ENCODE measurements around the gene PFDN2.
"Not testable (repeated sequence)": the region's sequence is repeated elsewhere in the genome, so short reads cannot be mapped to it uniquely, and the experiment has no call there.

Gene PFDN2

DNA sequence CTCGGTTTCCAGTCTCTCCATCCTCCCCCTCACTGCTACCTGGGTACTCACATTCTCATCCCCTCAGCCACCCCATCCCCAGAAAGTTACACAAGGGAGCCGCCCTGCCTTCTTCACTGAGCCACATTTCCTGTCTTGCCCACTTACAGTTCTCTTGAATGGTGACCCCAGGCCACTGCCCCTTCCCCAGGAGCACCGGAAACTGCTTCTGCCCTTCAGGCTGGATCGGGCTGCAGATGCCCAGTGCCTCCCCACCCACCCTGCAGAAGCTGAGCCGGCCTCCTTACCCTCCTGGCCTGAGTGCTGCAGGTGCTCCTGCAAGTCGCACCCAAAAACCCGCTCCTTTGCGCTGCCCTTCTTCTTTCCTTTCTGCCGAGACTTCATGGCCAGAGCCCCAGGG, 48.6 kb downstream of the PFDN2 start:
- in situ Hi-C loops (cut with HindIII; ENCODE audit: low pct_unique_long_range_greater_than_20kb, low sequenced_read_pairs): no loop called here
- DNase-seq (ENCODE audit: low read depth in 1 of 2, low spot score in 1 of 2): no peak
- TF ChIP-seq JUND (IDR thresholded peaks at IDR 0.05; ENCODE audit: low read depth): no peak

DNA sequence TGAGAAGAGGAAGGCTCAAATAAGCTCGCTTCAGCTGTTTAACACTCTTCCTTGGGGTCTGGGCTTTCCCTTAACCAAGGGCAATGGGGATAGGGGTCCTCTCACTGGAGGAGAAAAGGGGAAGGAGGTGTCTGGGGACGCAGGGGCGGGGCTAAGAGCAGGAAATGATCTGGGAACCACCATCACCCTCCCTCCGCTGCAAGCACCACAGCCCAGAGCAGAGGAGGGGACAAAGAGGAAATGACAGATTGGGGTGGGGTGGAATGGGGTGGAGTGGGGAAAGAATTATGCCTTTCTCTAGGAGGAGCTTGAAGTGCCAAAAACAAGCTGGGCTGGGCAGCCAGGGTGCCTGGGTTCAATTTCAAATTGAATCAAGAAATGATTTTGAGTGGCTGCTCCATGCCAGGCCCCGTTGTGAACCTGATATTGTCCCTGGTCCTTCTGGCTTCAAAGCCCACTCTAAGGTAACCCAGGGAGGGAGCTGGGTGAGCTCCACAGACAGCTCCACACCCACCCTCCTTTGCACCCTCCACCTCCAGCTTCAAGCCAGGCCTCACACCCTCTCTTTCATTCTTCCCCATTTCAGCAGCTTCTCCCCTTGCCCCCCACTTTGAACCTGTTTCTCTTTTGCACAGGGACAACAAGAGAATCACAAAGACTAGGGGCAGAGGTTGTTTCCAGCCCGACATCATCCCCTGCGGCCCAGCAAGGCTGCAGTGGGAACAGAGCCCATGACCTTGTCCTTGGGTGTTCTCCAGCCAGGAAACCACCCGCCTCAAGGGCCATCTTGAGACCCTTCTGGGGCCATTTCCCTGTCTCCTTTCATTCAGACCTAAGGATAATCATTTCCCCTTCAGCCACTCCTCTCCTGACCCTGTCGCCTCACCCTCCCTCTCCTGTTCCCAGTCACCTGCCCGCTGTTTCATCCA, 49.3 kb downstream of the PFDN2 start:
- TF ChIP-seq JUND (IDR thresholded peaks at IDR 0.05; ENCODE audit: low read depth): no peak
- no peak for DNase-seq (ENCODE audit: low read depth in 1 of 2, low spot score in 1 of 2)
- in situ Hi-C loops (cut with HindIII; ENCODE audit: low pct_unique_long_range_greater_than_20kb, low sequenced_read_pairs): no loop called here

DNA sequence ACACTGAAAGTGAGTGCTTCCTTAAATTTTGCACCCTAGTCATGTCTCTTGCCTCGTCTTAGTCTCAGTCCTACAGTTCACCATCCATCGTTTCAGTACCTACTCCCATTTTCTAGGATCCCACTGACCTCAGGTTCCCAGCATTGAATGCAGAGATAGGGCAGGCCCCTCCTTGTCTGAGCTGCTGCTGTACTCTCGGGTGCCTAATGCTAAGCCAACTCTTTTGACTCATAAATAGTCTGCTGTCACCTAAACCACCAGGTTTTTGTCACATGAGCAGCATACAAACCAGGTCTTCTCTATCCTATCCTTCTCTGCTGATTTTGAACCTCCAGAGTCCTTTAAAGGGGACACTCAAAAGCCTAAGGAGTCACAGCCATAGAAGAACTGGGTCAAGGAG, 51.1 kb downstream of the PFDN2 start:
- in situ Hi-C loops (cut with HindIII; ENCODE audit: low pct_unique_long_range_greater_than_20kb, low sequenced_read_pairs): no loop called here
- no peak for DNase-seq (ENCODE audit: low read depth in 1 of 2, low spot score in 1 of 2)

DNA sequence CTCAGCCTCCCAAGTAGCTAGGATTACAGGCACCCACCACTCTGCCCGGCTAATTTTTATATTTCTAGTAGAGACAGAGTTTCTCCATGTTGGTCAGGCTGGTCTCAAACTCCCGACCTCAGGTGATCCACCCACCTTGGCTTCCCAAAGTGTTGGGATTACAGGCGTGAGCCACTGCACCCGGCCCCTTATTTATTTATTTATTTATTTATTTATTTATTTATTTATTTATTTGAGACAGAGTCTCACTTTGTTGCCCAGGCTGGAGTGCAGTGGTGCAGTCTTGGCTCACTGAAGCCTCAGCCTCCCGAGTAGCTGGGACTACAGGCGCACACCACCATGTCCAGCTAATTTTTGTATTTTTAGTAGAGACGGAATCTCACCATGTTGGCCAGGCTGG, 52.2 kb downstream of the PFDN2 start:
- in situ Hi-C loops (cut with HindIII; ENCODE audit: low pct_unique_long_range_greater_than_20kb, low sequenced_read_pairs); DNase-seq (ENCODE audit: low read depth in 1 of 2, low spot score in 1 of 2): not testable (repeated sequence)

More for the DNA sequence above, 51.1 kb downstream of the PFDN2 start:
- TF ChIP-seq JUND (IDR thresholded peaks at IDR 0.05; ENCODE audit: low read depth): no peak

DNA sequence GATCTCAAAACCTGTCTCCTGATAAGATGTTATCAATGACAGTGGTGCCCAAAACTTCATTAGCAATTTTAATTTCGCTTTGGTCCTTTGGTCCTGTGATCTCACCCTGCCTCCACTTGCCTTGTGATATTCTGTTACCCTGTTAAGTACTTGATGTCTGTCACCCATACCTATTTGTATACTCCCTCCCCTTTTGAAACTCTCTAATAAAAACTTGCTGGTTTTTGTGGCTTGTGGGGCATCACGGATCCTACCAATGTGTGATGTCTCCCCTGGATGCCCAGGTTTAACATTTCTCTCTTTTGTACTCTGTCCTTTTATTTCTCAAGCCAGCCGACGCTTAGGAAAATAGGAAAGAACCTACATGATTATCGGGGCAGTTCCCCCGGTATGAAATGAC, 53.9 kb downstream of the PFDN2 start:
- in situ Hi-C loops (cut with HindIII; ENCODE audit: low pct_unique_long_range_greater_than_20kb, low sequenced_read_pairs); DNase-seq (ENCODE audit: low read depth in 1 of 2, low spot score in 1 of 2): not testable (repeated sequence)

DNA sequence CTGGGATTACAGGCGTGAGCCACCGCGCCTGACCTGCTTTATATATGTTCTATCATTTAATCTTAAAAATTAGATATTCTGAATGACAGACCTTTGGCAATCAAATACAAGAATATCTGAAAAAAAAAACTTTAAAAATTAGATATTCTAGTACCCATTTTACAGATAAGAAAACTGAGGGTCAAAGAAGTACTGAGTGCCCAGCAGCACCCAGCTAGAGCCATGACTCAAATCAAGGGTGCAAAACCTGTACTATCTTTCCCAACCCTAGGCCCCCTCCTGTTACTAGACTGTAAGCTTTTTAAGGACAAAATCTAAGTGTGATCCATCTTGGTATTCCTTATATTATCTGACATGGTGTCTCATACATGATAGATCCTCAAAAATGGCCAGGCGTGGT, 56.4 kb downstream of the PFDN2 start:
- no peak for TF ChIP-seq JUND (IDR thresholded peaks at IDR 0.05; ENCODE audit: low read depth)
- in situ Hi-C loops (cut with HindIII; ENCODE audit: low pct_unique_long_range_greater_than_20kb, low sequenced_read_pairs): no loop called here
- no peak for DNase-seq (ENCODE audit: low read depth in 1 of 2, low spot score in 1 of 2)

DNA sequence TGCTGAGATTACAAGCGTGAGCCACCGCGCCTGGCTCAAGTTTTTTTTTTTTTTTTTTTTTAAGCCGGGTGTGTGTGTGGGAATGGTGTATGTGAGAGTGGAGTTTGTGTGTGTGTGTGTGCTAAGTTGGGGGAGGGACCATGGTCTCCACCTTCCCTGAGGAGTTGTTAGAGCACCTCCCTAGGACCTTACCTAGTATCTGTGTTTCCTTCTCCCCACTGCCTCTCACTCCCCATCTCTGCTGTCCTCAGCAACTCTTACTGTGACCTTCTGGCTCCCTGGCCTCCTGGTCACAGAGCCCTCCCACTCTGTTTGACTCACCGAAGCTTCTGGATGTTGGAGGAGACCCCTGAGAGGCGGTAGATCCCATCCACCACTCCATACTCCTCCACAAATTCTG, 58.5 kb downstream of the PFDN2 start:
- no peak for TF ChIP-seq JUND (IDR thresholded peaks at IDR 0.05; ENCODE audit: low read depth)
- in situ Hi-C loops (cut with HindIII; ENCODE audit: low pct_unique_long_range_greater_than_20kb, low sequenced_read_pairs): no loop called here
- no peak for DNase-seq (ENCODE audit: low read depth in 1 of 2, low spot score in 1 of 2)

DNA sequence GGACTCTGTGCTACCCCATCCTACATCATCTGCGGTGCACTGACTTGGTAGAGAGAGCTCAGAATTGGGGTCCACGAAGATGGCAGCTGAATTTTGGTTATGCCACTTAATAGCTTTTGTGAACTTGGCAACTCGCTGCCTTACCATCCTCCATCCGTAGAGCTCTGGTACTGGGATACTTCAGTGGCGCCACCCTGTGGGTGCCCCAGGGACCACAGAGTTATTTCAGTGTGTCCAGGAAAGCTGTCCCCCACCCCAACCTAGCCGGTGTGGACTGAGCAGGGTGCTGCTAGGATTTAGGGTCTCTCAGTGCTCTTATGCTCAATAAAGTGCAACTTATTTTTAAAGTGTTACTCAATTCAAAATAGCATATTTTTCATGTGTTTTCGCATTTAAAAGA, 63.0 kb downstream of the PFDN2 start:
- in situ Hi-C loops (cut with HindIII; ENCODE audit: low pct_unique_long_range_greater_than_20kb, low sequenced_read_pairs): no loop called here
- no peak for TF ChIP-seq JUND (IDR thresholded peaks at IDR 0.05; ENCODE audit: low read depth)
- no peak for DNase-seq (ENCODE audit: low read depth in 1 of 2, low spot score in 1 of 2)

DNA sequence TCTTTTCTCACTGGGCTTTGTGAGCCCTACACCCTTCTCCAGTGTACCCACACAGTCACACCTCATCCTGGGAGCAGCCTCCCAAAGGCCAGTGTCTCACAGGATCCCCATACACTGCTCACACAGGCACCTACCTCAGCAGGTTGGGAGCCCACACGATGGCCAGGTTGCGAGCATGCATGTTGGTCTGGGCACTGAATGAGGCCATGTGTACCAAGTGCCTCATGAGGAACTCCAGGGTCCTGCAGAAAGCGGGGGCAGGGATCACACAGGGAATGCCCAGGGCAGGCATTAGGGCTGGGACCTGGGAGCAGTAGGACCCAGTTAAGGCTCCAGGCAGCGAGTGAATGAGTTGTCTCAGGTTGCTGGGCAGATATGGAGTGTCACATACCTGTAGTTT, 63.6 kb downstream of the PFDN2 start:
- in situ Hi-C loops (cut with HindIII; ENCODE audit: low pct_unique_long_range_greater_than_20kb, low sequenced_read_pairs): no loop called here
- no peak for DNase-seq (ENCODE audit: low read depth in 1 of 2, low spot score in 1 of 2)
- TF ChIP-seq JUND (IDR thresholded peaks at IDR 0.05; ENCODE audit: low read depth): no peak

DNA sequence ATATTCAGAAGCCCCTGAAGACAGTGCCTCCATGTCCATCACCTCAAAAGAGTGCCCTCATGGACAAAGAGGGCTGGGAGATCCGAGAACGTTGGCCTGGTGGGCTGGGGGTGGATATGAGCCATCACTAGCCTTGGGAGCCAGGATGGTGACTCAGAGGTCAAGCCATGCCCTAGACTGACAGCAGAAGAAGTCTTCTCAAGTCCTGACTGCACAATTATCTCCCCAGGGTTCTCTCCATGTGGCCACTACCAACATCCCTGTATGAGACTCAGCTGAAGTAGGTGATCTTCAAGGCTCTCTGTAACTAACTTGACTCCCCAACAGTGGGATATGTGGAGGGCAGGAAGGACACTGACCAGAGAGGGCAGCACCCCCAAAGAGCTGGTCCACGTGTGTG, 64.9 kb downstream of the PFDN2 start:
- in situ Hi-C loops (cut with HindIII; ENCODE audit: low pct_unique_long_range_greater_than_20kb, low sequenced_read_pairs): no loop called here
- DNase-seq (ENCODE audit: low read depth in 1 of 2, low spot score in 1 of 2): no peak
- no peak for TF ChIP-seq JUND (IDR thresholded peaks at IDR 0.05; ENCODE audit: low read depth)

DNA sequence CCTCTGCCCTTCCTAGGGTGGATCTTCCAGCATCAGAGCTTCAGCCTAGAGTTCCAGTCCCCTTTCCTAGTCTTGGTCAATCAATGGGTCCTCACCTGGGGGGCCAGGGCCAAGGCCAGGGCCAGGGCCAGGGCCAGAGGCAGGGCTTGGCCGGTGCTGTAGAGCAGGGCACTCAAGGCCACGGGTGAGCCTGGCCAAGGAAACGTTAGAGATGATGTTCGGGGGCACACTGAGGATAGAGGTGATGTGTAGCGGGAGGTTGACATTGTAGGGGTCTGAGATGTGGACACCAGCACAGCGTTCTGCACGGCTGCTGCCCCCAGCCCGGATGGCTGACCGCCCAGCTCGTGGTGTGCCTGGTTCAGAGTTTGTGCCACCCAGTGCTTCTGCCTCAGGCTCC, 66.6 kb downstream of the PFDN2 start:
- DNase-seq (ENCODE audit: low read depth in 1 of 2, low spot score in 1 of 2): no peak
- in situ Hi-C loops (cut with HindIII; ENCODE audit: low pct_unique_long_range_greater_than_20kb, low sequenced_read_pairs): no loop called here

More for the DNA sequence above, 66.6 kb downstream of the PFDN2 start:
- no peak for TF ChIP-seq JUND (IDR thresholded peaks at IDR 0.05; ENCODE audit: low read depth)
